NOMO-1 (cell line): ENCODE results near the gene DNAI4.
"Not testable (repeated sequence)": the region's sequence is repeated elsewhere in the genome, so short reads cannot be mapped to it uniquely, and the experiment has no call there.

ENCODE experiments used
- DNase-seq, 2 experiments: peaks; one replicate each; lab custom pipeline; 2025; ENCODE audit not compliant: unreplicated experiment in 2 of 2; lab: John Stamatoyannopoulos, UW

Gene DNAI4

GRCh38 chr1:66924756-66925557 is at the start of gene DNAI4, which contains the start of gene MIER1:
Gene DNAI4 (minus strand): TSS chr1:66924856. CDS start chr1:66924831, 25 bp downstream.
Gene MIER1 (plus strand): TSS chr1:66924990. CDS start chr1:66925029, 39 bp downstream.
- DNase-seq, result peak; percentile 93 to 97

GRCh38 chr1:66968574-66968973 is 43.9 kb upstream of the DNAI4 start:
- no peak for DNase-seq

- not testable (repeated sequence) for DNase-seq
Measured at GRCh38 chr1:66966188-66966873, 41.7 kb upstream of the DNAI4 start.

- DNase-seq, result no peak
Measured at GRCh38 chr1:66957938-66958337, 33.3 kb upstream of the DNAI4 start.

GRCh38 chr1:66954208-66954607 is 29.6 kb upstream of the DNAI4 start:
- DNase-seq, result no peak

GRCh38 chr1:66951513-66951912 is 26.9 kb upstream of the DNAI4 start:
- no peak for DNase-seq

- no peak for DNase-seq
Measured at GRCh38 chr1:66947267-66947666, 22.6 kb upstream of the DNAI4 start.

GRCh38 chr1:66945316-66945715 is 20.7 kb upstream of the DNAI4 start:
- no peak for DNase-seq

- DNase-seq, result no peak
Measured at GRCh38 chr1:66944330-66945274, 19.9 kb upstream of the DNAI4 start.

- no peak for DNase-seq
Measured at GRCh38 chr1:66943361-66943969, 18.8 kb upstream of the DNAI4 start.

GRCh38 chr1:66940981-66941380 is 16.3 kb upstream of the DNAI4 start:
- DNase-seq, result no peak

- peak in 1 of 2 experiments; percentile 43 for DNase-seq
Measured at GRCh38 chr1:66938613-66939012, 14.0 kb upstream of the DNAI4 start.

GRCh38 chr1:66937529-66938234 is 13.0 kb upstream of the DNAI4 start:
- DNase-seq, result no peak

GRCh38 chr1:66933887-66934700 is 9.4 kb upstream of the DNAI4 start:
- no peak for DNase-seq

GRCh38 chr1:66932291-66932690 is 7.6 kb upstream of the DNAI4 start:
- DNase-seq, result no peak

- peak in 1 of 2 experiments; percentile 7 for DNase-seq
Measured at GRCh38 chr1:66931590-66931989, 6.9 kb upstream of the DNAI4 start.

GRCh38 chr1:66930823-66931174 is 6.1 kb upstream of the DNAI4 start:
- no peak for DNase-seq

GRCh38 chr1:66929999-66930822 is 5.6 kb upstream of the DNAI4 start:
- DNase-seq, result peak; percentile 85 to 92
